Activated CD8-positive, alpha-beta memory T cell treated with anti-CD3 and anti-CD28 coated beads, Interleukin-2, amount 50 U/mL, for 4 hours (primary cell): ENCODE data around the gene SYNPR.

Experiments used
- DNase-seq: peaks from one replicate; pipeline ENCODE4 v3.0.0-alpha.2; 2020

Gene SYNPR

DNA sequence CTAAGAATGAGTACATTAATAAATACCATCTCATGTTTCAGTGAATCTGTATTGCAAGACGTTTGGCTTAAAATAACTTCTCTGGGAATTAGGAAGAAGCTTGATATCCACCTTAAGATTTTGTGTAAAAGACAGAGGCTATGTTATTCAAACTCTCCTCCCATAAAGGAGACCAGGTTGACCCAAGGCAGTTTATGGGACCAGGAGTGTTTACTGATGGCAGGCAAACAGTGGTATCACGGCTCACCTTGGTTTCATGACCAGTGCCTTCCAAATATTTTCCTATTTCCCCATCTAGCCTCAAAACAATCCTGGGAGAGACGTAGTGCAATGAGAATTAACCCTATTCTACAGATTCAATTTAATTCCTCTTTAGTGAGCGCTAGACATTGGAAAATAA lies 284.2 kb downstream of the SYNPR start:
- no peak for DNase-seq

GRCh38 chr3:63563572-63563971 lies 285.5 kb downstream of the SYNPR start:
- no peak for DNase-seq

DNA sequence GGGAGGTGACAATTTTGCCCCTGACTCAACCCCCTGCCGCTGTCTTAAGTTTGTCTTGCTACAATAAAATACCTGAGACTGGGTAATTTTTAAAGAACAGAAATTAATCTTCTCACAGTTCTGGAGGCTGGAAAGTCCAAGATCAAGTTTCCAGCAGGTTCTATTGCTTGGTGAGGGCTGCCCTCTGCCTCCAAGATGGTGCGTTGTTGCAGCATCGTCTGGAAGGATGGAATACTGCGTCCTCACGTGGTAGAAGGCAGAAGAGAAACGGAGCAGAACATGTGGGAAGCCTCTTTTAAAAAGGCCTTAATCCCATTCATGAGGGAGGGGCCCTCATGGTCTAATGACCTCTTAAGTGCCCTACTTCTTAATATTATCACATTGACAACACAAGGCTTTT lies 287.1 kb downstream of the SYNPR start:
- DNase-seq, result no peak

DNA sequence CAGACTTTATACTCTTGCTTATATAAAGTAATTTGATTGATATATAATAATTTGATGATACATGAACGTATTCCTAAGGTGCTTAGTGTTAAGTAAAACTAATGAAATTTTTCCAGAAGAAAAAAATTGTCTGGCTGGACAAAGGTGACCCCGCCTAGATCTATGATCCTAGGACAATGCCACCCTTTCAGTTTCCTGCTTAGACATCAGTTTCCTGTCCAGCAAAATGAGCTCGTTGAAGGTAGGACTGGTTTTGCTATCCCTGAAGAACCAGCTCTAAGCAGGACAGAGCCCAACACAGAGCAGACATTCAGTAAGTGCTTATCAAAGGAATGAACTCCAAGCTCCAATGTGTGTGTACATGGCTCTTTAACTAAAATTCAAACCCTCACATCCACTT lies 293.6 kb downstream of the SYNPR start:
- DNase-seq, result no peak

GRCh38 chr3:63576846-63577245 lies 298.7 kb downstream of the SYNPR start:
- DNase-seq, result no peak

DNA sequence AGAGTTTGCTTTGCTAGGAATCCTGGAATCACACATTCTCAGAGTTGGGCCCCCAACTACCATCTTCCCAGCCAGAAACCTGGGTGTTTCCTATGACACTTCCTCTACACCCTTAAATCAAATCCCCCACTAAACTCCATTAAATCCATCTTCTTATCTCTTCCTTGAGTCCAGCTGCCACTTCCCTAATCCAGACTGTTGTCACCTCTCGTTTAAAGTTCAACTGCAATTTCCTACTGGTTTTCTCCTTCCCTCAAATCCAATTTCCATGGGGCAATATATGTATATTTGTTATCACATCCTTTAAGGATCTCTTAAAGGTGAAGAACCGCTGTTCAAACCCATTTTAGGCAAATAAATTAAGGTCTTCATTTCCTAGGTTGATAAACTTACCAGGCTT lies 300.8 kb downstream of the SYNPR start:
- DNase-seq, result no peak

DNA sequence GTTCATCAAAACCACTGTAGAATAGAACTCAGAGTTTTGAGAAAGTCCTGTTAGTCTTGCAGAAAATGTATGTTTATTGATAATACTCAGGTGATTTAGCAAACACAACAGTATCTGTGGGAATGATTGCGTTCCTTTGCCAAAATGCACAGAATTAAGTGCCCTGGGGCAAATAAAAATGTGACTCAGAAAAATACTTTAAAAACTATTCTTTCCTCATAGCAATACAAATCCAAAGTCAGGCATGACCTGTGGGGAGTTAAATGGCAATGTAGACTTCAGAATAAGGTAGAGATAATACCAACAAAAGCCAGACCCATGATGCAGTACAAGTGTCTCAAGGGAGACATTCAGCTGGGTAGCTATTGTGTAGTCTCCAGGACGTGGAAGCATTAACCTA lies 302.0 kb downstream of the SYNPR start:
- no peak for DNase-seq

DNA sequence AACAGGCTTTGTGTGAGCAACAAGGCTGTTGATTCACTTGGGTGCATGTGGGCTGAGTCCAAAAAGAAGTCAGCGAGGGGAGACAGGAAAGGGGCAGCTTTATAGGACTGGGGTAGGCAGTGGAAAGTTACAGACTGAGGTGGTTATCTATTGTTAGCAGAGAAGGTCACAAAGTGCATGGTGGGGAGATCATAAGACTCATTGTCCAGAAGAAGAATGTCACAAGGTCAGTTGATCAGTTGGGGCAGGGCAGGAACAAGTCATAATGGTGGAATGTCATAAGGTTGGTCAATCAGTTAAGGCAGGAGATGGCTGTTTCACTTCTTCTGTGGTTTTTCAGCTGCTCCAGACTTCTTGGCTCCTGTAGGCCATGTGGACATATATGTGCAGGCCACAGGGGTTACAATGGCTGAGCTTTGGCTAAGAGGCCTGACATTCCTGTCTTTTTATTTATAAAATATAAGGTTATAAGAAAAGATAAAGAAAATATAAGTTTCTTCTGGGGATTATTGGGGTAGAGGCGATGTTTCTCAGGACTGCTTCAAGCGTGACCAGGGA lies 304.9 kb downstream of the SYNPR start:
- DNase-seq, result no peak

DNA sequence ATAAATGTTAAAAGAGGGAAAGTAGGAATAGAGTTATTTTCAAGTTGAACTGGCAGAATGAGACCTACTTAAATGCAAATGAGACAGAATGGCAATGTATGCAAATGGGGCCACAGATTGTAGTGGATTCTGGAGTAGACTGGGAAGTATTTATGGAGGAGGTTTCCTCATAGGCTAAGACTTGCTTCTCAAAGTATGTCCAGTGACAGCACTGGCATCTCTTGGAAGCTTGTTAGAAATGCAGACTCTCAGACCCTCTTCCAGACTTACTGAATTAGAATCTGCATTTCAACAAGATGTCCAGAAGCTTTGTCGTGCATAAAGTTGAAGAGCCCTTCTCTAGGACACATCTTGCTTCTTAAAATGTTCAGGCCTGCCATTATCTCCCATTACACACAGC lies 306.6 kb downstream of the SYNPR start:
- no peak for DNase-seq

GRCh38 chr3:63585927-63586326 lies 307.8 kb downstream of the SYNPR start:
- no peak for DNase-seq

DNA sequence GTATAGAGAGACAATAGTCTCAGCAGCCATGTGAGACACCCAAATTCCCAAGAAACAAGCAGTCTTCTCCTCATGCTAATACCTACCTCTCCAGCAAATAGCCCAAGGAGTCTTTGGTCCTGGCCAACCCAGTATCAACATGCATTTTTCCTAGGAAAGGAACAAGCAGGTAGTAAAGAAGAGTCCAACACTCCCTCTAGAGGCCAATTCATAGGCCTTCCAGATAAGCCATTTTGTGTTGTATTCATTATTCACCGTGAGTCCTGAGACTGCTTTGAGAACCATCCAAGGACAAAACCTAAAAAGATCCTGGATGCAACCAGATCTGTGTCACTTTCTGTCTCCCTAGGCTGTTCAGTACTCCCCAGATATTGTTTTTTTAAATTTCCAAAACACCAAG lies 310.8 kb downstream of the SYNPR start:
- DNase-seq, result no peak

DNA sequence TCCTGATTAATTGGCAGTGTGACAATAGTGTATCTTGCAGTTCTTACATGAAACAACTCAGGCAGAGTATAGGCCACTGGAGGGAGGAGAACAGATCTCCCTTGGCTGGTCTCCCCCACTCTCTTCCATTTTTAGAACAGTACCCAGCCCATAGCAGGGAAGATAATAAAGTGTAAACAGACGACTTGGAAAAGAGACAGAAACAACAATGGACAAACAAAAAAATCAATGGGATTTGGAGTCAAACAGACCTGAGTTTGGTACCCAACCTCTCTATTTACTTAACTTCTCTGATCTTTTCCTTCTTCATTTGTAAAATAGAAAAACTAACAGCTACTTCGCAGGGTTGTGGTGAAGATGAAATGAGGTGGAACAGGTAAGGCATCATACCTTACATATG lies 315.7 kb downstream of the SYNPR start:
- no peak for DNase-seq

- no peak for DNase-seq
Observed at GRCh38 chr3:63595221-63595620, 317.1 kb downstream of the SYNPR start.

- no peak for DNase-seq
Observed at GRCh38 chr3:63597019-63597418, 318.9 kb downstream of the SYNPR start.

- no peak for DNase-seq
Observed at GRCh38 chr3:63607716-63608115, 329.6 kb downstream of the SYNPR start.

GRCh38 chr3:63609408-63609807 lies 331.3 kb downstream of the SYNPR start:
- DNase-seq, result no peak

GRCh38 chr3:63609834-63610233 lies 331.7 kb downstream of the SYNPR start:
- no peak for DNase-seq

DNA sequence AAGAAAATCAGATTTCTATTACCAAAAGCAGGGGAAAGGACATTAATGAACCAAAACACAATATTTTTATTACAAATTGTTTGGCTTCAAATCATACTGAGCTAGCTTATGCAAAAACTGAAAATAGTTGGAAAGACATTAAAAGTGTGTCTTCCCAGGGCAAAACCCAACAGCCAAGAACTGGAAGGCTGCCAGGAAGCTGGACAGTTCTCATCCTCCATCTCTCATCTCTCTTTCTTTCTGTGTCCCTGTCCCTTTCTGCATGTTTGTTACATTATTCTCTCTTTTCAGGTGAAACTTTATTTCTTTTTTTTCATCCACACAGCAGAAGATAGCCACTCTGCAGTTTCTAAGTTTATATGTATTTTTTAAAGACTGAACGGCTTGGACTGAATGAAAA lies 333.3 kb downstream of the SYNPR start:
- DNase-seq, result no peak

GRCh38 chr3:63613561-63613960 lies 335.5 kb downstream of the SYNPR start:
- DNase-seq, result no peak

DNA sequence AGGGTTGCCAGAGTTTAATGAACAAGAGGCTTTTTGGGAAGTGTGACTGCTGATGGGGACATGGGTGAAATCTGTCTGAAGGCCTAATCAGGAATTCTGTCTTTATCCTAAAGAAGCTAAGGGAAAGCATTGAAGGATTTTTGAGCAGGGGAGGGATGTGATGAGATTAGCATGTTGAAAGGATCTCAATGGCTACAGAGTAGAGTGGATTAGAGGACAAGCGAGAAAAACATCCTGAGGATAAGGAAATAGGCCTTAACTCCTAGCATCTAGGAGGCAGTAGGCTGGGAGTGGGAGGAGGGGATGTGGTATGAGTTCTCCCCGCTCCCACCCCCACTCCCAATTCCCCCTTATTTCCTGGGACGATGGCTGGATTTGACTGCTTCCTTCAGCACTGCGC lies 339.3 kb downstream of the SYNPR start:
- no peak for DNase-seq

DNA sequence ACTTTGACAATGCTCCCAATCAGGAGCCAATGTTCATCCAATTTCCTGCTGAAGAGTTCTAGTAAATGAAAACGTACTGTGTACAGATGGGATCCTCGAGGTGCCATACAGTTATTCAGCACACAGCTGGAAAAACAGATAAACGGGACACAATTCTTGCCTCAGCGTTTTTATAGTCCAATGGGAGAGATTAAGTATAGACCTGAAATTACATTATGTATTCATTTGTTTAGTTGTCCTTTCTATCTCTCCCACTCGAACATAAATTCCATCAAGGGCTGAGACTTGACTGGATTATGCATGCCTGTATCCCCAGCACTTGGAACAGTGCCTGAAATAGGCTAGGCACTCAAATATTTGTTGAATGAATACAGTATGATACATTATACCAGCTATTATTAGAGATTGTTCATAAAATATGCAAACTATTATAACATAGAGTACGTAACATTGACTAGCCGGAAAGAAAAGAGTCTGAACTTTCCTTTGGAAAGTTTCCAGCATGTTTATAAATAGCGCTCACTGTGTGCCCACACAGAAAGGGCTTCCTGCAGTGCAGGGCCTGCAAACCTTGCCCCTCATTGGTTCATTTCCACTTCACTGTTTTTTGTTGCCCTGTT lies 346.9 kb downstream of the SYNPR start:
- DNase-seq, result no peak

DNA sequence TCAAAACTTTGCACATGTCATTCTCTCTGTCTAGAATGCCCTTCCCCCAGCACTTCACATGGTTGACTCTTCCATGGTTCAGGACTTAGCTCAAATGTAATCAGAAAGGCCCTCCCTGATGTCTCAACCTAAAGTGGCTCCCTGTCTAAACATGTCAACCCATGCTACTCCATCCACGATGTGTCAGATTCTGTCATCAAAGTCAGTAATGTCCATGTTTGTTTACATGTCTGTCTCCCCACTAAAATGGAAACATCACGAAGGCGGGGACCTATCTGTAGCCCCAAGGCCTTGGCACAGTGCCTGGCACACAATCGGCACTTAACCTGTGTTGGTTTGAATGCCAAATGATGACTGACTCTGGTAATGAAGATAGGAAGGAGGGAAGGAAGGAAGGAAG lies 353.6 kb downstream of the SYNPR start:
- DNase-seq, result no peak

DNA sequence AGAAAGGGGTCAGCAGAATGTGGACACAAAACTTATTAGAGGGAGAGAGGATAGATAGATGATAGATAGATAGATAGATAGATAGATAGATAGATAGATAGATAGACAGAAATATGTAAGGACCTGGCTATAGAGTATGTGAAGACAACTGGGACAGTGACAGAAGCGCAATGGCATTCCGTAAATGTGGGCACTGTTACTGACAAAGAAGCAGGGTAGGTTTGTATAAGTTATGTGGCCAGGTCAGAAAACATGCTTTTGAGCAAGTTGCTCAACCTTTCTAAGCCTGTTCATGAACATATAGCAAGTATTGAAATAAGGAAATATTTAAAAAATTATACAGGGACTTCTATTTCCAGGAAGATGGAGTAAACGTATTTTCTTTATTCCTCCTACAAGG lies 357.1 kb downstream of the SYNPR start:
- DNase-seq, result no peak

DNA sequence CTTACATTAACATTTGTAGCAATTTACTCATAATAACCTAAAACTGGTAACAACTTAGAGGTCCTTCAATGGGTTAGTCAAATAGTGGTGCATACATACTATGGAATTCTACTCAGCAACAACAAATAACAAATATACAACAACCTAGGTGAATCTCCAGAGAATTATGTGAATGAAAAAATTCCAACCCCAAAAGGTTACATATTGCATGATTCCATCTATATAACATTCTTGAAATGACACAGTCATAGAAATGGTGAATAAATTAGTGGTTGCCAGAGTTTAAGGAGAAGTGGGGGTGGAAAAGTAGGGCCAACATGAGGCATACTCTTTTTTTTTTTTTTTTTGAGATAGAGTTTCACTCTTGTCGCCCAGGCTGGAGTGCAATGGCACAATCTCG lies 361.7 kb downstream of the SYNPR start:
- DNase-seq, result no peak

DNA sequence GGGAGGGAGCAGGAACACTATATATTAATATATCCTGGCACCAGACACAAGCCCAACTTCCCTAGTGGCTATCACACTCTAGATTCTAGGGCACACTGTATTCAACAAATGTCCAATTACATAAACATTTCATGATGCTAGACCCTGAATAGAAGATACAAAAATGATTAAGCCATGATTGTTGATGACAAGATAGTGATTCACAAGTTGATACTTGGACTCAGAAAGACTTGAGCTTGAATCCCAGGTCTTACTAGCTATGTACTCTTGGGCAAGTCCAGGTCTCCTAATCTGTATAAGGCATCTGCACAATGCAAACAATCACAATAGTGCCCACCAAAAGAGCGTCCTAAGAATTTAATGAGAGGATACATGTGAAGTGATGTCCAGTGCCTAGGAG lies 364.4 kb downstream of the SYNPR start:
- DNase-seq, result no peak
